Stimulated activated CD4-positive, alpha-beta T cell treated with anti-CD3 and anti-CD28 coated beads, Interleukin-1b, Interleukin-23, amount 100 ng/mL, for 48 hours (primary cell): ENCODE data around the gene IFITM2.

ENCODE experiments used
- DNase-seq: peaks from one replicate; pipeline ENCODE4 v3.0.0-alpha.2; 2020

The IFITM2 gene

DNA sequence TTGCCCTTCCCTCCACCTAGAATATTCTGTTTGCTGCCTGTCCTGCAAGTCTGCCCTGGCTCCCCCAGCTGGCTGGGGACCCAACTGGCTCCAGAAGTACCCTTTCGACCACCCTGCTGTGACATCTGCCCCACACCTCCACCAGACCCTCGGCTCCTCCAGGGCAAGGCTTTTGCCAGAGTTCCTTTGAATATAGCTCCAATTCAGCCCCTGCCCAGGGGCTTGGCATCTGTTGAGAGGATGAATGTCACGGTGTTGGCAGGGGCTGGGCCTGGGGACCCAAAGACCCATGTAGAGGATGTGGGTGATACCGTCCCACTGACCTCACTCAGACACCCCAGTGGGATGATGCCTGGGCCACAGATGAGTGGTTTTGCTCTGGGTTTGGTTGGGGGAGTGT, 25.4 kb upstream of the IFITM2 start:
- no peak for DNase-seq

DNA sequence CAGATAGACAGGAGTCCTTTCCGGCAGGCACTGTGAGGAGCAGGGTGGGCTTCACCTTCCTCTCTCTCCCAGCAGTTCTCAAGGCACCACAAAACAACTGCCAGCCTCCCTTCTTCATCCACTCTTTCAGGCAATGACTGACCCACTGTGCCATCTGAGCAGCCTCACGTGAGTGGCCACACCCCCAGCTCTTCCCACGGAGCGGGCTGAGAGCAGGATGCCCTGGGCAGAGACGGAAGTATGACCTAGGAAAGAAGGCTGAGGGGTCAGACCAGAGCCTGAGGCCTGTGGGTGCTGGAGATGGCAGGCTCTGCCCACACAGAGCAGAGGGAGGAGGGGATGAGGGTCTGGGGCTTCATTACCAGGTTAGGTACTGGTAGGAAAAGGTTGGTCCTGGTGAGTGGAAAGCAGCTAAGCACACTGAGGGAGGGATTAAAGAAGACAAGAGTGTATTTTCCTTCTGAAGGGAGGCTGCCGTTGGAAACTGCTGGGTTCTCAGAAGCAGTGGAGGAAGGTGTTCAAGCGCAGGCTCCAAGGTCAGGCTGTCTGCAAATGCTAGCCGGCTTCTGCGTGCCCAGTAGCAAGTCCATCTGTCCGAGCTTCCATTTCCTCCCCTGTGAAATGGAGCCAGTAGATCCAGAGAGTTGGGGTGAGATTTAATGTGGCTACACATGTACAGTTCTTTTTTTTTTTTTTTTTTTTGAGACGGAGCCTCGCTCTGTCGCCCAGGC, 24.8 kb upstream of the IFITM2 start:
- DNase-seq = no peak

DNA sequence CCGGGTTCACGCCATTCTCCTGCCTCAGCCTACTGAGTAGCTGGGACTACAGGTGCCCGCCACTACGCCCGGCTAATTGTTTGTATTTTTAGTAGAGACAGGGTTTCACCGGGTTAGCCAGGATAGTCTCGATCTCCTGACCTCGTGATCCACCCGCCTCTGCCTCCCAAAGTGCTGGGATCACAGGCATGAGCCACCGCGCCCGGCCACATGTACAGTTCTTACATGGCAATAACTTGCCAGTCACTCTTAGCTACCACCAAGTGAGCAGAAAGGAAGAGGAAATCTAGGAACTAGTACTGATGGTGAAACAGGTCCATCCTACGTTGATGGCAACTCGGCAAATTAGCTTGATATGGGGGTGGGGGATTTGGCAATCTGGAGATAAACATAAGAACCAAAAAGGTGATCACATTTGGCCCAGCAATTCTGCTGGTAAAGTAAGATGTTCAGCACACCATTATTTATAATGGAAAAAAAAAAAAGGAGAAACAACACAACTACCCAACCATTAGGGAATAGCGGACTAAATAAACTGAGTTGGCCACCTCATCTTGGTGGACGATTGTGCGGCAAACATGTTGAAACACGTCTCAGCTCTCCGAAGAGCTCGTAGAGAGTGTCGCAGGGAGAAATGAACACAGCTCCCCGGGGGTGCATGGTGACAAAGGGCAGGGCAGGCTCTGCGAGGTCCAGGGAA, 24.1 kb upstream of the IFITM2 start:
- no peak for DNase-seq

DNA sequence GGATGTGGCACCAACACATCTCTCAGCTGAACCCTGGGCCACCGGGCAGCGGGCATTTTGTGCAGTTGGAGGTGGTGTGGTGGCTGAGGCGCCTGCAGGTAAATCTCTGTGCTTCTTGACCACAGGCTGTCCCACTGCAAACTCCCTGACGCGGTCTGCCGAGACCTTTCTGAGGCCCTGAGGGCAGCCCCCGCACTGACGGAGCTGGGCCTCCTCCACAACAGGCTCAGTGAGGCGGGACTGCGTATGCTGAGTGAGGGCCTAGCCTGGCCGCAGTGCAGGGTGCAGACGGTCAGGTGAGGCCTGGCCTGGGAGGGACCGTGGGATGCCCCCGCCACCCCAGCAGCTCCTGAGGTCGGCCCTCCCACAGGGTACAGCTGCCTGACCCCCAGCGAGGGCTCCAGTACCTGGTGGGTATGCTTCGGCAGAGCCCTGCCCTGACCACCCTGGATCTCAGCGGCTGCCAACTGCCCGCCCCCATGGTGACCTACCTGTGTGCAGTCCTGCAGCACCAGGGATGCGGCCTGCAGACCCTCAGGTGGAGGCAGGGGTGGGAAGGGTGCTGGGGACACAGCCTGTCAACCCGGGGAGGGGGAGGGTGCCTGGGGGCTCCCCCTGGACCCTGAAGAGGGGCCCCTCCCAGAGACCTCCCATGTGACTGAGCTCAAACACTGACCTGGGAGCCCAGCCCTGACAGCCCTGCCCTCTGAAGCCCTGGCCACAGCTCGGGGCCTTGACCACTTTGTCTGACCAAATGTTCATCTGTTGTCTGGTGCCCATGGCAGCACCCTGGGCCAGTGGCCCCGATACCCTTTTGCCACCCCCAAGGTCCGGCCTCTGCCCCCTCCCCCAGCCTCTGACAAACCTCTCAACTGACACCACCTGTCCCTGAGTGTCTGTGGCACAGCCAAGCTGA, 23.3 kb upstream of the IFITM2 start:
- DNase-seq = peak; percentile 1

DNA sequence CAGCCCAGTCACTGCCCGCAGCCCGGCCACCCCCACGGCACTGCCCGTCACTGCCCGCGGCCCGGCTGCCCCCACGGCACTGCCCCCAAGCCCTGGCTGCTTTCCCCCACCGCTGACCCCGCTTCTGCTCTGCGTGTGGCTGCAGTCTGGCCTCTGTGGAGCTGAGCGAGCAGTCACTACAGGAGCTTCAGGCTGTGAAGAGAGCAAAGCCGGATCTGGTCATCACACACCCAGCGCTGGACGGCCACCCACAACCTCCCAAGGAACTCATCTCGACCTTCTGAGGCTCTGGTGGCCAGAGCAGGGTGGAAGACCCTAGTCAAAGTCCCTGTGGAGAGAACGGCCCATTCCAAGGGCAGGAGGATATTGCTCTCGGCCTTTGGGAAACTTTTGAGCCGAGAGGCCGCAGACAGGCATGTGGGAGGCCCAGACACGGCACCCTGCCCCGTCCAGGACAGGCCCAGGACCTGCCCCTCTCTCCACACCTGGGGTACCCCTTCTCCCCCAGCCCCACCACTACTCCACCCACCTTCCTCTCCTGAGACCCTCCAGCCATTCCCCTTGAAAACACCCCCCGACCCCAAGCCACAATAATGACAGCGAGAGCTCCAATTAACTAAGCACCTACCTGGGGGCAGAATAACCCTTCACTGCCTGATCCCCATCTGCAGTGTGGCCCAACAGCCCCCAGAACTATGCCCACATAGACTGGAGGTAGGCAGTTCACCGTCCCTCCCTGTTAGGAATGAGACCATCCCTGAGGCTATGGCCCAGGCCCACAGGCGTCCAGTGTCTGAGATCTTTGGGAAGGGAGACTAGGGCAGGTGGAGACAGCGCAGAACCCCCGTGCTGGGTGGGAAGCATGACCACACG, 22.4 kb upstream of the IFITM2 start:
- peak; percentile 0 for DNase-seq

DNA sequence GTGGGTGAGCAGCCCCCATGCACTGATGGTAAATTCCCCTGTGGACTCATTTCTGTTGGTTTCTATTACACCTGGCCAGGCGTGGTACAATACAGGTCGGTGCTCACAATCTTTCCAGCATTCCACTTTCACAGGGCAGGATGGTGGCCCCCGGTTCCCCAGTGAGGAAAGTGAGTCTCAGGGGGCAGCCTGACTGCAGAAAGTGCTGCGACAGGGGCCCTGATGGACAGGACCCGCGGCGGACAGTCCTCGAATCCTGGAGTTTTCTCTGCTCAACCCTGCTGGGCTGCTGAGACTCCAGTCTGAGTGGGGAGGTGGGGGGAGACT, 21.8 kb upstream of the IFITM2 start:
- no peak for DNase-seq

DNA sequence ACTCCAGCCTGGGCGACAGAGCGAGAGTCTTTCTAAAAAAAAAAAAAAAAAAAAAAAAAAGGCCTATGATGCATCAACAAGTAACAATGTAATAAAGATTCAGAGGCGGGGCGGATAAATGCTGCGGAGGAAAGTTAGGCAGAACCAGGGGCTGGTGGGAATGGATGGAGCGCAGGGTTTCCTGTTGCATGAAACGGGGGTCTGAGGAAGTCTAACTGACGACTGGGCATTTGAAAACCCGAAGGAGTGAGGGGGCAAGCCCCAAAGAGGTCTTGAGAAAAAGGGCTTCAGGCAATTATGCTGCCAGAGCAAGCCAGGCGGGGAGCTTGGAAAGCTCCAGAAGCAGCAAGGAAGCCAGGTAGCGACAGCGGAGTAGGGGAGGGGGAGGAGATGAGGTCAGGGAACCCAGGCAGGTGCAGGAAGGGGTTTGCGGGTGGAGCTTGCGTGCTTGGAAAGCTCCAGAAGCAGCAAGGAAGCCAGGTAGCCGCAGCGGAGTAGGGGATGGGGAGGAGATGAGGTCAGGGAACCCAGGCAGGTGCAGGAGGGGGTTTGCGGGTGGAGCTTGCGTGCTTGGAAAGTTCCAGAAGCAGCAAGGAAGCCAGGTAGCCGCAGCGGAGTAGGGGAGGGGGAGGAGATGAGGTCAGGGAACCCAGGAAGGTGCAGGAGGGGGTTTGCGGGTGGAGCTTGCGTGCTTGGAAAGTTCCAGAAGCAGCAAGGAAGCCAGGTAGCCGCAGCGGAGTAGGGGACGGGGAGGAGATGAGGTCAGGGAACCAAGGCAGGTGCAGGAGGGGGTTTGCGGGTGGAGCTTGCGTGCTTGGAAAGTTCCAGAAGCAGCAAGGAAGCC, 20.4 kb upstream of the IFITM2 start:
- DNase-seq = peak; percentile 45

DNA sequence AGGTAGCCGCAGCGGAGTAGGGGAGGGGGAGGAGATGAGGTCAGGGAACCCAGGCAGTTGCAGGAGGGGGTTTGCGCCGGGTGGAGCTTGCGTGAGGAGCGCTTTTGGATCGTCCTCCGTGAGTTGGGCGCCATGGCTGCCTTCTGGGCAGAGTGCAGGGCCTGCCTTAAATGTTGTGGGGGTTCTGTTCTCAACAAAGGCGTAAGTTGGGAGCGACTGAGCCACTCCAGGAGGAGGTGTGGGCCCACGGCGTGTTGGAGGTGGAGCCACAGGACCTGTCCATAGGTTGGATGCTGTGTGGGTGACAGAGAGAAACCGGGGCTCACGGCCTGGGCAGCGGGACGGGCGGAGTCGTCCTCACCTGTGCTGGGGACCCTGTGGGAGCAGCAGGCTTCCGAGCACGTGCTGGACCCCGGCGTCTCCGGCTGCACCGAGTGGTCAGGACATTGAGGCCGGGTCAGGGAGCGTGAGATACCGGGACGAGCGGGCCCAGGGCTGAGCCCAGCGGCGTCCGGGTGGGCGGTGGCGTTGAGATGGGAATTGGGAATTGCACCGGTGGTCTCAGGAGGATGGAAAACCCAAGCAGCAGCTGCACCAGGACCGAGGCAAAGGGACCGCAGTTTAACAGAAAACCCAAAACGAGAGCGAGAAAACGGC, 19.7 kb upstream of the IFITM2 start:
- DNase-seq = peak; percentile 33

DNA sequence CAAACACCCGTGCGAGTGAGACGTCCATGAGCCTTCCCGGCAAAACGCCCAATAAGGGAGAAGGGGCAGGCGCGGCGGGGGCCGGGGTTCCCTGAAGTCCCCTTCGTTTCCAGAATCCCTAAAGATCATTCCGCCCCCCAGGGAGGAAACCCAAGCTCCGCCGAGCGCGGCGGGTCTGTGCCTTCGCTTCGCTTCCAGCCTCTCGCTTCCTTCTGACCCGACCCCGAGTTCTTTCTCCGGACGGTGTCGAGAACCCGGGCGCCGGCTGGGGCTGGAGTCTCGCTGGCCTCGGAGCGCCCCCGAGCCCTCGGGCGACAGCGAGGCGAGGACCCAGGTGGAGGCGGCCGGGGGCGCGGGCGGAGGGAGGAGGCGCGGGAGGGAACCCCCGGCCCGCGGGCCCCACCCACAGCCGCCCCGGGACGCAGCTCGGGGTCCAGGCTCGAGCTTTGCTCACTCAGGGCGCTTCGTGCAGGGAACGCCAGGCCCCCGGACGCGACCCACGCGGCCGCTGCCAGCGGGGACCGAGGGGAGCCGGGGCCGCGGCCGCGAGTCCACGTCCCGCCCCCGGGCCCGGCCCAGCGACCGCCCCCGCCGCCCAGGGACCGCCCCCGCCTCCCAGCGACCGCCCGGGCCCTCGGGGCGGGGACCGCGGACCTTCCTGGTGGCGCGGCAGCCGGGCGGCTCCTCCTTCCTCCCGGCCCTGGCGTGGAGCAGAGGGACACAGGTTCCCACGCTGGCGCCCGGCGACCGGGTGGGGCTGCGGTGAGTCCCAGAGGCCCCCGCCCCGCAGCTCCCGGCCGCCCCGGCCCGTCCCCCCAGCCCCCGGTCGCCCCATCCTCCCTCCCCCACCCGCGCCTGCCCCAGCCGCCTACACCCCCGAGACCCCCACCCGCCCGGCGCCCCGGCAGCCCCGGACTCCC, 18.9 kb upstream of the IFITM2 start, which contains the start of gene PGGHG:
Gene PGGHG (plus strand): TSS at position 649 of the 920 bp plus-strand sequence. CDS start 691 bp downstream, outside the sequence.
- DNase-seq = peak; percentile 36

DNA sequence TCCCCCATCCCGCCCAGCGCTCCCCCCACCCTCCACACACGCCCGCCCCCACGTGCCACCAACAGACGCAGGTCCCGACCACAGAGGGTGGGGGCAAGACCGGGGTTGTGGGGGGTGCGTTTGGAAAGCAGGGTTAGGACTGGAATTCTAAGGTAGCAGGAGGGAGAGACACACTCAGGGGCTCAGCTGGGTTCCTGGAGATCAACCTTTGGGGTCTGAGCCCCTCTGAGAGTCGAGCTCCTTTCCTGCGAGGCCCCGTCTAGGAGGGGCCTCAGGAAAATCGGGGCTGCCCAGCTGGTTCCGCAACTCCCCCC, 18.3 kb upstream of the IFITM2 start:
- peak; percentile 5 for DNase-seq

DNA sequence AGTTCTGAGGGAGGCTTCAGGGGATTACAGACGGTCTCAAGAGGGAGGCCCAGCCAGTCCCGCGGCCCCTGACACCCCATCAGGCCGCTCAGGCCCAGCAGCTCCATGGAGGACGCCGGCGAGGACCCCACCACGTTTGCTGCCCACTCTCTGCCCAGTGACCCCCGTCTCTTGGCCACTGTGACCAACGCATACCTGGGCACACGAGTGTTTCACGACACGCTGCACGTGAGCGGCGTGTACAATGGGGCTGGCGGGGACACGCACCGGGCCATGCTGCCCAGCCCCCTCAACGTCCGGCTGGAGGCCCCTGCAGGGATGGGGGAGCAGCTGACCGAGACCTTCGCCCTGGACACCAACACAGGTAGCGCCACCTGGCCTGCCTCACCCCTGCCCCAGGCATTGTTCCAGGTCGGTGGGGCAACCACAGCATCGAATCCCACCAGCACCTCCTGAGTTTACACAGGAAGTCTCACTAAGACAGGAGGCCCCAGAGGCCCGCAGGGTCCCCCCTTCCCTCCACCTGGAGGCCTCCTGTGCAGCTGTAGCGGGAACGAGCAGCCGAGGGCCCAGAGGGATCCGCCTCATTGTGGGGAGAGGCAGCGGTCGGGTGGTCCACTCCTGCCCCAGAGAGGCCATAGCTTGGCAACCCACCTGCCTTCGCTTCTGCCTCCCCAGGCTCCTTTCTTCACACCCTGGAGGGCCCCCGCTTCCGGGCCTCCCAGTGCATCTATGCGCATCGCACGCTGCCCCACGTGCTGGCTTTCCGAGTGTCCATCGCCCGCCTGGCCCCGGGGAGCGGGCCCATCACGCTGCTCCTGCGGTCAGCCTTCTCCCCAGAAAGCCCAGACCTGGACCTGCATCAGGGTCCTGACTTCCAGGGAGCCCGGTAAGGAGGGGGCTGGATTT, 17.6 kb upstream of the IFITM2 start:
- DNase-seq = no peak

DNA sequence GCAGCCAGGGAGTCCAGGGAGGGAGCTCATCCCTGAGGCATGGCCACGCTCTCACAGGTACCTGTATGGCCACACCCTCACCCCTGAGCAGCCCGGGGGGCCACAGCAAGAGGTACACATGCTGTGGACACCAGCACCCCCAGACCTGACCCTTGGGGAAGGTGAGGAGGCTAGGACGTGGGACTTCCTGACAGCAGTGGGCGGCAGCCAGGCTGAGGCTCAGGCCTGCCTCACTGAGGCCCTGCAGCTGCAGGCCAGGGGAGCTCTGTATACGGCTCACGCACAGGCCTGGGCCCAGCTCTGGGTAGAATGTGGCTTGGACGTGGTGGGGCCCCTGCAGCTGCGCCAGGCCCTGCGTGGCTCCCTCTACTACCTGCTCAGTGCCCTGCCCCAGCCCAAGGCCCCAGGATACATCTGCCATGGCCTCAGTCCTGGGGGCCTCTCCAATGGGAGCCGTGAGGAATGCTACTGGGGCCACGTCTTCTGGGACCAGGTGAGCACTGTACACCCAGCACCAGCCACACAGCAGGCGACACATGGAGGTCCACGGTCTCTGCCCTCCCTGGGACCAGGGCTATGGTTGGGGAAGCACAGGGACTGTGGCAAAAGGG, 16.9 kb upstream of the IFITM2 start:
- DNase-seq = no peak

DNA sequence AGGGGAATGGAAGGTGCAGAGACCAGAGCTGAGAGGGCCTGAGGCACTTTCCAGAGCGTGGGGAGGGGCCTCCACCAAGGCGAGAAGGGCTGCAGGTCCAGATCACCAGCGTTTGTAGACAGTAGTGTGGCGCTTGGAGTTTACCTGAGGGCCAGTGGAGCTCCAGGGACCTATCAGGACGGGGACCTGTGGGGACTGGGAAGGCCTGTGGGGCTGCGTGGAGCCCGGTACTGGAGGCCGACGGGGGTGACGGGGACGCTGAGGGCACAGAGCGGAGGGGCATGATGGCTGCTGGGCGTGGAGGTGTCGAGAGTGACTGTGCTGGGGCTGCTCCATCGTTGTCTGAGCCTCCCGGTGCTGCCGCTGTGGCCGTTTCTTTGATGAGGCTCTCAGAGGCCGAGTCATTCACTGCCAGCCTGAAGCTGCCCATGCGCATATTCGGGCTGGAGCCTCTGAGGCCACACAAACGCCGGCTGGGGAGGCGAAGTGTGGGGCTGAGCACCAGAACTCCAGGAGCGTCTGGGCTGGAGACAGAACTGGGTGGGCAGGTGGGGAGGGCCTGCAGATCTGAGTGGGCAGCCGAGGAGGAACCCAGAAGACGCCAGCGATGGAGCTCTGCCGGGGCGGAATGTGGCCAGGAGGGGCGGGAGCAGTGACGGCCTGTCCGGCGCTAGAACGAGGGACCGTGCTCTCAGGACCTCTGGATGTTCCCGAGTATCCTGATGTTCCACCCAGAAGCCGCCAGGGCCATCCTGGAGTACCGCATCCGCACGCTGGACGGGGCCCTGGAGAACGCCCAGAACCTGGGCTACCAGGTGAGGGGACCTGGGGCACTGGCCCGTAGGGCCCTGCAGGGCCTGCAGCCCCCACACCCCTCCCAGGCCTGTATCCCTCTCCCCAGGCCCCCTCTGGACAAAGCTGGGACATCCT, 16.1 kb upstream of the IFITM2 start:
- DNase-seq = no peak

DNA sequence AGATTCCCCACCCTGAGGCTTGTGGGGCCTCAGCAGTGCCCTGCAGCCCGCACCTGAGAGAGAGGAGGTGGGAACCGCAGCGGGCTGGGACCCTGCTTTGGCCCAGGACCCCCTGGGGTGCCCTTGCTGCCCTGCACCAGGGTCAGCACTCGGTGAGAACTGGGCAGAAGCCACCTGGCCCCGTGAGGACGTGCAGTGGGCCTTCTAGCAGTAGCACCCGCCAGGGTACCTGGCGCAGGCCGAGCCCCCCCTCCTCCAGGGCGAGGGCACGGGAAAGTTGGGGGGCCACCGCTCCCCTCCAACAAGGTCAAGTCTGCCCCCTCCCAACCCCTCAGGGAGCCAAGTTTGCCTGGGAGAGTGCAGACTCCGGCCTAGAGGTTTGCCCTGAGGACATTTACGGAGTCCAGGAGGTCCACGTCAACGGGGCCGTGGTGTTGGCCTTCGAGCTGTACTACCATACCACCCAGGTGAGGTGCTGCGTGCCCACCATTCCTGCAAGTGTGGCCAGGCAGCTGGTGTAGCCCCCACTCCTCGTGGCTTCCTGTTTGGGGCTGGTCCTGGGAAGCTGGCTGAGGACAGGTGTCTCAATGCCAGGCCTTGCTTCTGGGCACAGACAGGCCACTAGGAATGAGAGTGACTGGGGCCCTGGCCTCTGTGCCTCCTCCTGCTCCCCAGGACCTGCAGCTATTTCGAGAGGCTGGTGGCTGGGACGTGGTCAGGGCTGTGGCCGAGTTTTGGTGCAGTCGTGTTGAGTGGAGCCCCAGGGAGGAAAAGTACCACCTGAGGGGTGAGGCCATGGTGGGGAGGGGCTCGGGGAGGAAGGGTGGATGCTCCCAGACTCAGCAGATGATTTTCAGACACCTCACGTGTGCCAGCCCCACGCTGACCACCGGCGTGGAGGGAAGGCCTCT, 15.2 kb upstream of the IFITM2 start:
- DNase-seq = no peak

DNA sequence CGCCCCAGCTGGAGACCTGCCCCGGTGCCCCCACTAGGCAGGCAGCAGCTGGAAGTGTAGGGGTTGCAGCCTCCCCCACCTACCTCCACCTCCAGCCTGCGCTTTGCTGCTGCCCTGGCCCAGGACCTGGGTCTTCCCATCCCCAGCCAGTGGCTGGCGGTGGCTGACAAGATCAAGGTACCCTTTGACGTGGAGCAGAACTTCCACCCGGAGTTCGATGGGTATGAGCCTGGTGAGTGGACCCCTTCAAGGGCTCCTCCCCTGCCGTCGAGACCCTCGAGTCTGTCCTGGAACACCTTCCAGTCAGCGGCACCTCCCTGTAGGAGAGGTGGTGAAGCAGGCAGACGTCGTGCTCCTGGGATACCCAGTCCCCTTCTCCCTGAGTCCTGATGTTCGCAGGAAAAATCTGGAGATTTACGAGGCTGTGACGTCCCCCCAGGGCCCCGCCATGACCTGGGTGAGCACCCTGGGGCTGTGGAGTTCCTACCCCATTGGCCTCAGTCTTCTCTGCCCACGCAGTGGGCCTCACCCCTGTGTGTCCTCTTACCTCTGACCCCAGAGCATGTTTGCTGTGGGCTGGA, 14.3 kb upstream of the IFITM2 start:
- no peak for DNase-seq
